Measurements from ENCODE around the gene MC2R.
"Not testable (repeated sequence)": the region's sequence is repeated elsewhere in the genome, so short reads cannot be mapped to it uniquely, and the experiment has no call there.

MC2R gene

DNA sequence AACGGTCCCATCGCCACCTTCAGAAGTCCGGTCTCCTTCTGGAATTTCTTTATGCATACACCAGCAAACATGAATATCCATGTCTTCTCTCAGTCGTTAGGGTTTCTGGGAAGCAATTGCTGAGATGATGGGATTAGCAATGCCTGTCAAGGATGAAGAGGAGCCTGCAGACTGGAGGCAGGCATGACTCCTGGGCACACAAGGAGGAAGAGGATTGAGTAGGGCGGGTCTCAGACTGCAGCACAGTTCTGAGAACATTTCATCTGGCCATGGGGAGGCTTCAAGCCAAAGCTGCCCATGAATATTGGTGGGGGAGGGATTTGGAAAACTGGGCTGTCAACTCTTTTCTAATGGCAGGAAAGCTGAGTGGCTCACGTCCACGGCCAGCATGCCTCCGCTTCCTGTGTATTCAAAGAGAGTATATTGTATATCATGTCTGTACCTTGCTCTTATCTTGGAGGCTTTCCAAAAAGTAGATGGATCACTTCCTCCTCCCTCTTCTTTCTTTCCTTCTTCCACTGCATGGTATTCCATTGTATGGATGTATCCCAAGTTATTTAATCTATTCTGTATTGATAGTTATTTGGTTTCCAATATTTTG lies 24.5 kb downstream of the MC2R start:
- no peak for DNase-seq

DNA sequence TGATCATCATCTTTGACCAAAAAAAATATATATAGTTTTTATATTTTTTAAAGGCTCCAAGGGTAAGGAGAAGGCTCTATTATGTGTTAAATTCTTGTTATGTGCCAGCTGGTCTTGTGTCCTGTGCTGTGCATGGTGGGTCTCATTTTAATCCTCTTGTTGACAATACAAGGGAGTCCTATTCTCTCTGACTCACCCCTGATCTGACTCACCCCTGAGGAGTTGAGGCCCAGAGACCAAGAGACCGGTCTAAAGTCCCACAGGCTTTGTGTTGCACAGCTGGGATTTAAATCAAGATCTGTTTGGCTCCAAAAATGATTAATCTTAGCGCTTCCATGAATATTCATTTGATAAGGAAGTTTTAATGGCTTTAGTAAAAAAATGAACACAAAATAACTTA lies 25.7 kb downstream of the MC2R start:
- DNase-seq = no peak

DNA sequence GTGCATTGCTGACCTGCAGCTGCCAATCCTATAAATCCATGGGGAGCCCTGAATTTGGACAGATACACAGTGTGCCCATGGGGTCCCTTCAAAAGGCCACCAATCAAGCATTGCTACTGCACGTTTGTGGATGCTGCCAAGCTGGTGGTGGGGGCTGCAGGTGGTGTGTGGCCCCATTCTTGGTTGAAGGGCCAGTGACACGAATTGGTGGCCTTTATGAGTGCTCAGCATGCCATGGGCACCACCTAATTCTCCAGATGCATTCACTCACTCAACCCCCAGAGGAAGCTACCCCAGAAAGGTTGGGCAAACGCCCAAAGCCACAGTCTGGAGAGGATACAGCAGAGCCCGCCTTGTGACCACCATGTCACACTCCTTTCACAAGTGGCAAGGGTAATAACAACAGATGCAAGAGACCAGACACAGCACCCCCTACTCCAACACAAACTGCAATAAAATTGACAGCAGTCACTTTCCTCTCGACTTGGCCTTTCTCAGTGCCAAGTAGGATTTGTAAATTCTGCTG lies 27.1 kb downstream of the MC2R start:
- DNase-seq = no peak

DNA sequence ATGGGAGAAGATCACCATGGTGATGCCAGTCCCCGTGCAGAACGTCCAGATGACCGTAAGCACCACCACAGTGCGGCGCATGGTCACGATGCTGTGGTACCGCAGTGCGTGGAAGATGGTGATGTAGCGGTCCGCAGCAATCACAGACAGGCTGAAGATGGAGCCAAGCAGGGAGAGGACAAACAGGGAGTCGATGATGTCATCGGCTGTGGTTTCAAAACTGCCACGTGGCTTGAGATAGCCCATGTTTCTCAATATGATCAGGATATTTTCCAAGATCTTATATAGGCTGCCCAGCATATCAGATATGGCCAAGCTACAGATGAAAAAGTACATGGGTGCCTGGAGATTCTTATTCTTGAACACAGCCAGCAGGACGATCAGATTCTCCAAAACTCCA lies 30.3 kb downstream of the MC2R start:
- DNase-seq = no peak

DNA sequence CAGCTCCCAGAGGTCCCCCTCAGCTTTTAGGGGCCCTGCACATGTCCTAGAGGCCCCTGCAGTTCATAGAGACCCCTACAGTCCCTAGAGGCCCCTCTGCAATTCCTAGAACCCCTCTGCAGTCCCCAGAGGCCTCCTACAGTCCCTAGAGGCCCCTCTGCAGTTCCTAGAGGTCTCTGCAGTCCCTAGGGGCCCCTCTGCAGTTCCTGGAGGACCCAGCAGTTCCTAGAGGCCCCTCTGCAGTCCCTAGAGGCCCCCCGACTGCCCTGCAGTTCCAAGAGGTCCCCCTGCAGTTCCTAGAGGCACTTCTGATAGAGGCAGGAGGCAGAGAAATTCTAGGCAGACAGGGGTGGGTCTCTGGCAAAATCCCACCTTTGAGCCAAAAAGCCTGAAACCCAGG lies 35.4 kb downstream of the MC2R start:
- DNase-seq = no peak

DNA sequence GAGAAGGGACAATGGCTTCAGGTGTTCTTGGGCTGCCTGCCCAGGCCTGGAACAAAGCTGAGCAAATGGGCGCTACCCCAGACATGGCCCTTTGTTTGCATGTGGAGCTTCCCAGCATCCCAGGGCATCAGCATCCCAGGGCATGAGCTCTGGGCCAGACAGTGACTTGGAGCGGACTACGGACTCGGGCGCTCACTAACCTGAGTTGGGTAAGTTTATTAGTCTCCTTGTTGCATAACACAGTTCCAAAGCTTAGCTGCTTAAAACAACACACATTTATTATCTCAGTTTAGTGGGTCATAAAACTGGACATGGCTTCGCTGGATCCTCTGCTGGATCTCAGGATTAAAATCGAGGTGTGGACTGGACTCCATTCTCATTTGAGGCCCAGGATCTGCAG lies 35.8 kb downstream of the MC2R start:
- no peak for DNase-seq

DNA sequence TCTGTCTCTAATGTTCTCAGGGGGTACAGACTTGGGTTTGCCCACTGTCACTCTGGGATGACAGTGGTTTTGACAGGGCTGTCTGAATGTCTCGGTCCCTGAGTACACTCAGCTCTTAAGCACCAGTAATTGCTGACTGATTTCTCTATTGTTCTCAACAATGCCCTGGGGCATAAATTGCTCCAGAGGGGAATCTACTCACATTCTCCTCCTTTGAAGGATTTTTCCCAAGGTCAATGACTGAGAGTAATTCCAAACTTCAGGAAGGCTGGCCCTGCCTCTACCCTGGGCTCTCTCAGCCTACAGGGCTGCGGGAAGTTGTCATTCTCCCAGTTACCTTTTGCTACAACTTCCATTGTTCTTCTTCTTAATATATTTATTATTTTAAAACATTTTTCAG lies 36.5 kb downstream of the MC2R start:
- no peak for DNase-seq

DNA sequence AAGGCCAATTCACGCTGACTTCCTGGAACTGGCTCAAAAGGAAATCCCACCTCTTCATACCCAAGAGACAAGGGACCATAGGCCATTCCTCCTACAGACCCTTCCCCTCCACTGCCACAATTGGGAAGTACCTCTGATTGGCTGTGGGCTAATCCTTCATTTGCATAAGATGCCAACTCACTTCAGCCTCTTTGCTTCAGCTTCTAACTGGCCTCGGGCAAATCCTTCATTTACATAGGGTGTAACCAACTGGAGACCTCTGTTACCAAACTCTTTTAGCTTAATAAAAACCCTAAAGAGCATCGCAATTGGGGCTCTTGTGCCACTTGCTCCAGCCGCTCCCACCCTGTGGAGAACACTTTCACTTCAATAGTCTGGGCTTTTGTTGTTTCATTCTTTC lies 38.2 kb downstream of the MC2R start:
- no peak for DNase-seq

DNA sequence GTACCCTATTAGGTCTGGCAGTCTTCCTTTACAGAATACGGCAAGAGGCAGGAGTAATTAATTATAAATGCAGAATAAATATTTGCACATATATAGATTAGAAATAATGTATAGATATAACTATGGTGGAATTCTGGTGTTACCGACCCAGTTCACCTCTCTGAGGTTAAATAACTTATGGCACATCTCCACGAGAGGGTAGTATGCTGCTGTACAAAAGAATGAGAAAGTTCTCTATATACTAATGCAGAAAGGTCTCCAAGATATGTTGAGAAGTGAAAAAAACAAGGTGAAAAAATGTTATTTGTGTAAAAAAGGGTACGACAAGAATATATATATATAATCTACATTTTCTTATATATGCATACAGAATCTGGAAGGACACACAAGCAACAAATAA lies 40.8 kb downstream of the MC2R start:
- DNase-seq = no peak

DNA sequence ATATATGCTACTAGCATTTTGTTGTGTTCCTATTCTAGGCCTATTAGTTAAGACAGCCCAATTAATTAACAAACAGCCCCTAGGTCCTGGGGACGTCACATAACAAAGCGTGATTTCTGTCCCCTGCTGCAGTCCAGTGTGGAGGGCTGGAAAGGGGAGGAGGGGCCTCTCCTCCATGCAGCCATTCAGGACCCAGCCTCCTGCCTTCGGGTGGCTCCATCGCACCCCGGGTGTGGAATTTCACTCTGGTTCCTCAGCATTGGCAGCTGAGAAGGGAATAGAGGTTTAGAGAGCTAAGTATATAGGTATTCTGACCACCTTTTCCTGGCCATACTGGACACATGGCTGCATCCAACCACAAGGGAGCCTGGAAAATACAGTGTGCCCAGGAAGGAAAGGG lies 42.4 kb downstream of the MC2R start:
- DNase-seq = no peak

DNA sequence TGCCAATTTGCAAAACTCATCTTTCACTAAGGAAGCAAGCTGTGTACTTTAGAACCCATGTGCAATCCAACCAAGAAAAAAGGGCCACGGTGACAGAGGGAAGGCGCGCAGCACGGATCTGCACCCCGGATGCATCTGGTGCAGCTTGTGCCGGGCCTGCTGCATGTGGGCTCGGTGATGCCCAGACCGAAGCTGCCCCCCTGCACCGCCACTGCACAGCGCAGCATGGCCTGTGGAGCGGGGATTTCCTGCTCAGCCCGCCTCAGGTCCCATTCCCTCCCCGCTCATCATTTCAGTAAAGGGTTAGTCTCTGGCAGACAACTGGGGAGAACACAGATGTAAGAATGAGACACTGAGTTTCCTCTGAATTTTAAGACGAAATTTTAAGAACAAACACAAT lies 43.0 kb downstream of the MC2R start:
- no peak for DNase-seq

DNA sequence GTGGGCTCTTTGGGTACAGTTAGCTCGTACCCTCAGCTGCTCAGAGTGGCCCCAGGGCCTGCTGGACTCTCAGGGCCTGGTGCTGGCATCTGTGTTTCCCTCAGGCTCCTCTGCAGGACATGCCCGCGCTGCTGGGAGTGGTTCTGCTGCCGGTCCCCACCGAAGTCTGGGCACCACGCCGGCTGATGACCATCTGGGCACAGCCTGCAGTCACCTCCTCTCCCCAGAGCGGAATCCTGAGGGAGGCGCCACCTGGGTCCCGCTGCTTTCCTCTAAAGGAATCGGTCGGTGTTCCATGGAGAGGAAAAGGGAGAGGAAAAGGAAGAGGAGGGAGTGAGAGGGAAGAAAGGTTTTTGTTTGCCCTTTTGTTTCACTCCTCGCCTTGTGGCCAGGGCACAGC lies 43.6 kb downstream of the MC2R start:
- DNase-seq = no peak

DNA sequence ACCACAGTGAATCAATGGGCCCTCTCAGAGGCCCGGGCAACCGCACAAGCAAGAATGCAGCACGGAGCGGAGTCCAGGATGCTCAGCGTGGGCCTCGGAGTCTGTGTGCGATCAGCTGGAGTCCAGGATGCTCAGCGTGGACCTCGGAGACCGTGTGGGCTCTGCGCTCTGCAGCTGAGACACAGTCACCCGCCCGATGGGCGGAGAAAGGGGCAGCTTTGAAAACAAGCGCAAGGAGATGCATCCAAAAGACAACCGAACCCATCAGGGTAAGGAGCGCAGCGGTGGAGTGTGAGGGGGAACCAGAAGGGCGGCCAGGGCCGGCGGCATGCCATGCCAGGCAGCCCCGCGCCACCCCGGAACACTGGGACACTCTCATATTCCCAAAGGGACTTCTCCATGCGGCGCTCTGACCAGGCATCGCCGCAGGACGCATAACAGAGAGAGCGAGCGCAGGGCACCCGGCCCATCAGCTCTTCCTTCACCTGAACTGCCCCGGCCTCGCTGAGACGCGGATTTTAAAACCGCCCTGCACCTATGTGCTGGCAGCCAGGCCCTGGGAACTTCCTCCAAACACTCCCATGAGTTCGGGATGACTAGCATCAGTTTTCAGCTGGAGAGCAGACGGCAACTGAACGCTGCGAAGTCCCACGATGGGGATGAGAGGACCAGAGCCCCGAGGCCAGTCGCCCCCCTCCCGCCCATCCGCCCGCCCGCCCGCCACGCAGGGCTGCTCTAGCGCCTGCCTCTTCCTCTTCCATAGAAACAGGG lies 46.6 kb downstream of the MC2R start:
- DNase-seq = no peak

DNA sequence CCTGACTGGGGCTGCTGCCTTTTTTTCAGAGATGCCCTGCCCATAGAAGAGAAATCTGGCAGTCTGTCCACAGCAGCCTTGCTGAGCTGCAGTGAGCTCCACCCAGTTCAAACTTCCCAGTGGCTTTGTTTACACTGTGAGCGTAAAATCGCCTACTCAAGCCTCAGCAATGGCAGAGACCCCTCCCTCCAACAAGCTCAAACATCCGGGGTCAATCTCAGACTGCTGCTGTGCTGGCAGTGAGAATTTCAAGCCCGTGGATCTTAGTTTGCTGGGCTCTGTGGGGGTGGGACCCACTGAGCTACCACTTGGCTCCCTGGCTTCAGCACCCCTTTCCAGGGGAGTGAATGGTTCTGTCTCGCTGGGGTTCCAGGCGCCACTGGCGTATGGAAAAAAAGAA lies 52.4 kb downstream of the MC2R start:
- DNase-seq = not testable (repeated sequence)

DNA sequence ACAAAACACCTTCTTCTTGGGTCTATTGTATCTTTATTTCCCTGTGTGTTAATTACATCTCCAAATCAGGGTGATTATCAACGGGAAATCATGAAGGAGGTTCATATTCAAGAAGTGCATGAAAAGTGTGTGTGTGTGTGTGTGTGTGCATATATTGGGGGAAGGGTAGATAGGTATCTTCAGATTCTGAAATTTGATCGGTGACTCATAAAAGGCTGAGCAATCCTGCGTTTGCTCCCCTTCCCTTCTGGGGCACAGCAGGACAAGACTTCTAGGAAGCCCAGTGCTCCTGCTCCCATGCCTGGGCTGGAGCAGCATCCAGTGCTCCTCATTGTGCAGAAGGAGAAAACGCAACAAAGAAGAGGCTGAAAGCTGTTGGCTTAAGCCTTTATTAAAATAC lies 65.5 kb downstream of the MC2R start:
- DNase-seq = no peak

DNA sequence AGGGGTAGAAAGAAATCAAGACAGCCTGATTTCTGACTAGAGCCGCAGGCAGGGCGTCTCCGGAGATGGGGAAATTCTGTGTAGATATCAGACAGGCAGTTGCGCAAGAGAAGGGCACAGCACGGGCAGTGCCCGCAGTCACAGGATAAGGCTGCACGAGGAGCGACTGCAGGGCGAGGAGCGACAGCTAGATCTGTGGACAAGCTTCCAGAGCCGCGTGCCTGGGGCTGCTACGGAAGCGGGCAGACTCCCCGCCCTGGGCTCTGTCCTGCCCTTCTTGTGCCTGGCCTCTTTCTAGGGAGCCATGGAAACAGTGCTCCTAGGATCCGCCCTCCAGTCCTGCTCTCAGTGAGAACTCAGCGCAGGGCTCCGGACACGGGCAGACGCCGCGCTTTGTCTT lies 78.8 kb downstream of the MC2R start:
- no peak for DNase-seq

DNA sequence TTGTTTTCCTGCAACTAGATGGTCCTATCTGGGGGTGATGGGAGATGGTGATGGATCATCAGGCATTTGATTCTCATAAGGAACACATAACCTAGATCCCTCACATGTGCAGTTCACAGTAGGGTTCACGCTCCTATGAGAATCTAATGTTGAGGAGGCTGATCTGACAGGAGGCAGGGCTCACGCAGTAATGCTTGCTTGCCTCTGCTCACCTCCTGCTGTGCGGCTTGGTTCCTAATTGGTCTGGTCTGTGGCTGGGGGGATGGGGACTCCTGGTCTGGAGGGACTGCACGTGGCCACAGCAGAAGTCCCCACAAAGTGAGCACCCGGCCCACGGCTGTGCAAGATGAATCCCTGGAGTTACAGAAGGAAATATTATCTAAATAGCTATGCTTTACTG lies 80.1 kb downstream of the MC2R start:
- DNase-seq = no peak

DNA sequence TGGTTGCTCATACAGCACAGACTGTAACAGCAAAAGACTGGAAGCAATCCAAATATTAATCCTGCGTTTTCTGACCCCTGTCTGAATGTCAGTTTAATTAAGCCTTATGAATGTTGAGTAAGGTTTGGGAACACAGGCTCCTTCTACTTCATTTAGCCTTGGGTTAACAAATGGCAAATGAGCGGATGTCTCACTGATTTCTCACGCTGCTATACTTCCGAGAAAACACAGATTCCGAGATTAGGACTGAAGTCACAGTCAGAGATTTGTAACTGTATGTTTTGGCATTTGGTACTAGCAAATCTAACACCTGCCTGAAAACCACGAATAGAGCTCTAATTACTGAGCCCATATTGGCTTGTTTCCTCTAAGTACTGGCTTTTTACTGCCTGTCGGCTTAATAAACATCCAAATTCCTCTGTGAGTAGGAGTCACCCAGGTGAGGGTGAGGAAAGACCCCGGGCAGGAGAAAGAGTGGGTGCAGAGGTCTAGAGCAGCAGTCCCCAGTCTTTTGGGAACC lies 80.8 kb downstream of the MC2R start:
- DNase-seq = no peak

Measured in CD4-positive, alpha-beta T cell treated with Interferon alpha-2 for 1 hour (primary cell).